Pancreas (tissue), 10 donors: Measurements from ENCODE around the gene TCF4. TPM values are rescaled to one million over a fixed set of nuclear protein-coding genes. Genes with fewer than 3 reads are reported as not detected.

Source experiments
- ATAC-seq, 4 donors: fragments of 200-7000 bp; cut with Tn5 transposase; one replicate each; pipeline versions ENCODE4 v1.8.0 to v1.9.1; 2020; ENCODE audit warnings: mild to moderate bottlenecking in 4 of 4, moderate library complexity in 4 of 4
- DNase-seq, 6 donors: peaks; one replicate each; pipeline ENCODE4 v3.0.0-alpha.2; 2020
- FAIRE-seq: peaks from 2 replicates; lab custom pipeline; 2012; peaks lifted over from hg19 to GRCh38; lab: Jason Lieb, UNC
- H3K27ac ChIP-seq, 4 donors: fragments of 200-600 bp; sonication (generic); 1 replicate in 3 of 4; 2 replicates in 1 of 4; pipeline versions ENCODE4 v1.5.0 to v1.8.0; 2020
- H3K27me3 ChIP-seq, 4 donors: fragments of 200-600 bp; one replicate each; pipeline ENCODE4 v1.8.0; 2021
- H3K36me3 ChIP-seq, 3 donors: fragments of 200-600 bp; sonication (generic) in 1 of 3; one replicate each; pipeline versions ENCODE4 v1.5.0 to v1.8.0; 2020 to 2021
- H3K4me1 ChIP-seq, 3 donors: fragments of 200-600 bp; one replicate each; pipeline ENCODE4 v1.8.0; 2021
- H3K4me3 ChIP-seq, 4 donors: fragments of 200-600 bp; sonication (generic) in 2 of 4; one replicate each; pipeline versions ENCODE4 v1.5.0 to v1.8.0; 2020 to 2021
- H3K9me3 ChIP-seq, 4 donors: fragments of 200-600 bp; one replicate each; pipeline ENCODE4 v1.8.0; 2021
- CTCF ChIP-seq, 4 donors: fragments of 200-600 bp; sonication (generic) in 3 of 4; IDR thresholded peaks; one replicate each; pipeline versions ENCODE4 v1.5.0 to v1.8.0; 2021; ENCODE audit warnings: antibody characterized with exemption in 4 of 4
- WGBS, 2 donors: extraction: QIAGEN DNeasy Blood & Tissue Kit; methylation state at CpG; one replicate each; pipeline ENCODE4 v1.1.7; 2013; 5-methylcytosine and 5-hydroxymethylcytosine counted together
- intact Hi-C, 3 donors: fragments of 100-400 bp; cut with DNase I; formaldehyde crosslinking; loops; one replicate each; pipeline versions ENCODE4 v1.11.1 to v1.14.2; 2022
- polyA plus RNA-seq, 2 donors: library from polyadenylated mRNA; stranded (reverse); fragments of 200-250 nt; gene quantifications; one replicate each; pipeline ENCODE4 v1.2.3, GENCODE V29; 2013
- total RNA-seq, 6 donors: library from RNA; stranded (reverse); fragmentation: NEBNext Ultra II Directional in 4 of 6; extraction: Animal tissue kit (Norgen Biotek cat#: 25700) in 4 of 6; gene quantifications; one replicate each; pipeline versions ENCODE4 v1.2.1 to v1.2.4, GENCODE V29; 2021 to 2023
- donor health status: healthy with polysubstance abuse.
- donor health status: DM: no; HTN: no; CAD: no; lungs with moderate emphysema.
- donor health status: DM: no; HTN: no; CAD: no.
- donor health status: control.
- donor health status: control.
- donor health status: Bipolar disorder and iron deficiency.
- donor health status: DM: yes; HTN: yes; CAD: no.
- donor health status: DM: no; HTN: no; CAD: no.
- donor health status: DM: no; HTN: no; CAD: no.
- donor health status: DM: yes; HTN: yes; CAD: no.

TCF4 gene
- total and polyA plus RNA-seq, 8 donors = 4.4 to 27.9 (median 10.5) TPM

DNA sequence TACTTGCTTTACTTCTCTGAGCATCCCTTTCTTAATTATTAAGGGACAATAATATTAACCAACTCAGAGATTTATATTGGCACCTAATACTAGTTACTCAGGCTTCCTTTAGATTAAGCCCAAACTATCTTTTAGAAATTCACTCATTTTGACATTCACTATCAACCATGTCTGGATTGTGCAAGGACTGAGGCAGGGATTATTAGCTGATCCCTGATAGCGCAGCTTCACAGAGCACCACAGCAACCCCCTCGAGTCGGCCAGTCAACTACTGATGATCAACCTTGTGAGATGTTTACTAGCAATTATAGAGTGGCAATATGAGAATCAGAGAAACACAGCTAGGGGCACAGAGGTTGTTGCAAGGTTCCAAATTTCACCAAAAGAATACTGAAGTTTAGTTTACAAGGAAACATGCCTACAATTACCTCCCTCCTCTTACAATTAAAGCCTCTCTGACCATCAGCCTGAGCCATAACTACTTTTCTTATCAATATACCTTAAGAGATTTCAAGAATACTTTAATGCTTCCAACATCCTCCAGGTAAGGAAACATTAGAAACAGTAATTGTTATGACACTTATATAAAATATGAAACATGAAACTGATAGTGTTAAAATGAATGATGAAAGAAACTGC lies 191.6 kb downstream of the TCF4 start:
- Histone ChIP-seq H3K27me3 (no peaks in the 10 kb centered on the region), H3K27ac (no peak overlapping the region), H3K9me3 (no peaks in the 10 kb centered on the region), H3K4me1 (no peaks in the 10 kb centered on the region), H3K36me3 (no peaks in the 10 kb centered on the region), H3K4me3 (no peak overlapping the region)
- intact Hi-C loops = no loop called here
- no peak for FAIRE-seq
- no peak for DNase-seq
- WGBS, 2 donors = 88 to 96% methylated on average over 3 of the region's 3 CpGs
- no peak for ATAC-seq
- no peak for TF ChIP-seq CTCF (IDR thresholded peaks at IDR 0.05)

DNA sequence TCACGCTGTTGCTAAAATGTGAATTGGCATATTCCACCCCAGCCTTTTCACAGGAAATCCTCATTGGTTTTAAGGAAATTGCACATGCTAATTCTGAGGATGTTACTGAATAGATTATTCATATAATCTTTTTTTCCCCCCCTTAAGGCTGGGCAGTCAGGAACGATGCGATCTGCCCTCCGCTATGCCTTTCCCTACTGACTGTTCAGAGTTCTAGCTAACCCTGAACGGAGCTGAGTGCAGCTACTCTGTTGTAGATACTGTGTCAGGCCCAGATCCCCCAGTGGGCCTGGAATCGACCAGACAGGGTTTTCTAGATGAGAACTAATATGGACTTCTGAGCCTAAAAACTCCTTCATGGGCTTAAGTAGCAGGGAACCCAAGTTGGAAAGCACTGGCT lies 192.2 kb downstream of the TCF4 start:
- ATAC-seq = no peak
- intact Hi-C loops = no loop called here
- Histone ChIP-seq H3K27ac (no peak overlapping the region), H3K4me1 (no peaks in the 10 kb centered on the region), H3K9me3 (no peaks in the 10 kb centered on the region), H3K36me3 (no peaks in the 10 kb centered on the region), H3K4me3 (no peak overlapping the region), H3K27me3 (no peaks in the 10 kb centered on the region)
- FAIRE-seq = no peak
- no peak for TF ChIP-seq CTCF (IDR thresholded peaks at IDR 0.05)
- 87 to 91% methylated on average over 6 of the region's 6 CpGs for WGBS, 2 donors
- no peak for DNase-seq

GRCh38 chr18:55390898-55391297 lies 197.1 kb downstream of the TCF4 start:
- DNase-seq (no peak), FAIRE-seq (no peak), ATAC-seq (no peak)
- H3K27me3 ChIP-seq = no peaks in the 10 kb centered on the region
- intact Hi-C loops = no loop called here
- WGBS, 2 donors = 94 to 95% methylated on average over 4 of the region's 4 CpGs
- H3K9me3 ChIP-seq = no peaks in the 10 kb centered on the region
- no peaks in the 10 kb centered on the region for H3K36me3 ChIP-seq
- peaks cover 0 to 14% (median 12%) of the 10 kb centered on the region in 3 donors for H3K4me1 ChIP-seq
- H3K4me3 ChIP-seq = no peak overlapping the region
- no peak overlapping the region for H3K27ac ChIP-seq
- TF ChIP-seq CTCF (IDR thresholded peaks at IDR 0.05) = no peak

DNA sequence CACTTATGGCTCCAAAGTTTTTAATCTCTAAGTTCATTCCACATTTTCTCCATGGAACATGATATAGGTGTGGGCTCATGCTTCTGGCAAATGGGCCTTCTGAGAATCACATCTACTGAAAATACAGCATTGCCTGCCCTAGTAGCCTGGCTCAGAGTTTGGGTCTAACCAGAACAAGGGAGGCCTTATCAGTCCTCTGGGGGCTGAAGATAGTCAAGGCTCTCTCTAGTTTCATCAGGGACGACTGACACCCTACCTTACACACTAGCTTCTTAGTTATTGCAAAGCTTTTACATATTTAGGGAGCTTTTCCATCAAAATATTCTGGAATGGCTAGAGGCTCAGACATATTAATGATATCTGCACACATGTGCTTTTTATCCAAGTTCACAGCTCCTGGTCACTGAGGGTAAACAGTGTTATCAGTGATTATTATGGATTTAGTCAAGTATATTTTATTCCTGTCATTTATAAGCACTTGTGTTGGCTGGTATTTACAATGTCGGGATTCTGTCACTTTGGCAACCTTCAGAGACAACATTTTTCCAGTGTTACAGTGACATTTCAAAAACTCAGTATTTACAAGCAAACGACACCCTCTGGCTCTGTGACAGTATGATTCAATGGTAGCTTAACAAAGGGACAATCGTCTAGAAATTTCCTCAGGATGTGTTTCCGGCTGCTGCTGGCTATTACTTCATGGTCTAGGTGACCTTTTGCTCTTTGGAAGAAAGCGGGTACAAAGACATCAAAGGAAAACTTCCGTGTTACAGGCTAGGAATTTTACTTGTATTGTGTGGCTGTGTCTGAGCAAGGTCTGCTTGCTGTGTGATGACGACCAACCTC lies 200.6 kb downstream of the TCF4 start:
- ATAC-seq (peak; percentile 78 to 89 (median 86)), DNase-seq (peak in 3 of 6 donors; percentile 28 to 33 (median 31)), FAIRE-seq (no peak)
- Histone ChIP-seq H3K4me3 (no peak overlapping the region), H3K9me3 (no peaks in the 10 kb centered on the region), H3K4me1 (peaks cover 0 to 14% (median 12%) of the 10 kb centered on the region in 3 donors), H3K36me3 (no peaks in the 10 kb centered on the region), H3K27me3 (no peaks in the 10 kb centered on the region), H3K27ac (peak overlapping the region in 2 of 4 donors; percentile 61 to 62)
- WGBS, 2 donors = 8 to 14% methylated on average over 8 of the region's 8 CpGs
- intact Hi-C loops = no loop called here
- TF ChIP-seq CTCF (IDR thresholded peaks at IDR 0.05) = no peak
